ENCODE measurements around the gene SOCS1. TPM values are rescaled to one million over a fixed set of nuclear protein-coding genes. Genes with fewer than 3 reads are reported as not detected.

The SOCS1 gene
- total and polyA plus RNA-seq, 10 donors: 7.7 to 50.8 (median 21.8) TPM

- no peak for DNase-seq
- H3K27ac ChIP-seq: peak overlapping the region in 3 of 8 donors; percentile 47 to 70 (median 59)
These were observed 50.8 kb downstream of the SOCS1 start for GRCh38 chr16:11205065-11205699.

GRCh38 chr16:11204513-11205047, 51.4 kb downstream of the SOCS1 start:
- TF ChIP-seq POLR2AphosphoS5 (IDR thresholded peaks at IDR 0.05) (no peak), POLR2A (IDR thresholded peaks at IDR 0.05) (no peak), CTCF (IDR thresholded peaks at IDR 0.05 in 8 of 11, conservative IDR thresholded peaks at IDR 0.05 in 3 of 11) (no peak)
- Histone ChIP-seq H3K9me3 (peaks cover 0 to 11% (median 6%) of the 10 kb centered on the region in 8 donors), H3K4me3 (no peak overlapping the region), H3K36me3 (no peaks in the 10 kb centered on the region), H3K27ac (no peak overlapping the region), H3K27me3 (replicated peaks in 1 of 7) (peaks cover 0 to 16% (median 0%) of the 10 kb centered on the region in 7 donors), H3K4me1 (peaks cover 6 to 65% (median 20%) of the 10 kb centered on the region in 6 donors)
- DNase-seq: no peak
- intact Hi-C loops (cut with DNase I; ENCODE audit: low total_unique reads): no loop called here
- WGBS, 5 donors: 46 to 74% (median 61%) methylated on average over 4 of the region's 4 CpGs

More at GRCh38 chr16:11205065-11205699, 50.8 kb downstream of the SOCS1 start:
- Histone ChIP-seq H3K27me3 (replicated peaks in 1 of 7) (peaks cover 0 to 16% (median 0%) of the 10 kb centered on the region in 7 donors), H3K4me3 (no peak overlapping the region), H3K36me3 (no peaks in the 10 kb centered on the region), H3K4me1 (peaks cover 6 to 70% (median 20%) of the 10 kb centered on the region in 6 donors), H3K9me3 (peaks cover 0 to 11% (median 6%) of the 10 kb centered on the region in 8 donors)
- intact Hi-C loops (cut with DNase I; ENCODE audit: low total_unique reads): no loop called here
- 82 to 88% (median 83%) methylated on average over 18 to 19 of the region's 19 CpGs for WGBS, 5 donors
- TF ChIP-seq CTCF (IDR thresholded peaks at IDR 0.05 in 8 of 11, conservative IDR thresholded peaks at IDR 0.05 in 3 of 11) (no peak), POLR2A (IDR thresholded peaks at IDR 0.05) (no peak), POLR2AphosphoS5 (IDR thresholded peaks at IDR 0.05) (no peak)

Small RNAs within 50 kb of the gene (small RNA-seq; reads per million reads assigned to genes)
- 0 reads per million in 4 donors for gene RF00554

Other genes with a start within 250 kb of the SOCS1 start
- not detected for gene TNP2, start 13.1 kb upstream of the SOCS1 start, total RNA-seq
- not detected for gene TNP2, start 13.1 kb upstream of the SOCS1 start, polyA plus RNA-seq
- not detected for gene PRM3, start 17.4 kb upstream of the SOCS1 start, total RNA-seq
- not detected for gene PRM3, start 17.4 kb upstream of the SOCS1 start, polyA plus RNA-seq
- gene PRM2, start 20.3 kb upstream of the SOCS1 start, total RNA-seq: not detected
- not detected for gene PRM2, start 20.3 kb upstream of the SOCS1 start, polyA plus RNA-seq
- not detected for gene PRM1, start 25.1 kb upstream of the SOCS1 start, total RNA-seq
- gene PRM1, start 25.1 kb upstream of the SOCS1 start, polyA plus RNA-seq: not detected
- gene RMI2, start 89.3 kb upstream of the SOCS1 start, total RNA-seq: 1 to 10 TPM; 2.4 to 5.7 (median 3.7) TPM
- gene RMI2, start 89.3 kb upstream of the SOCS1 start, polyA plus RNA-seq: 10 to 100 TPM in 1 of 3 donors, 1 to 10 TPM in 2; 4.4 to 23.6 (median 5.8) TPM